ENCODE data around the gene SFTA2.

The SFTA2 gene

DNA sequence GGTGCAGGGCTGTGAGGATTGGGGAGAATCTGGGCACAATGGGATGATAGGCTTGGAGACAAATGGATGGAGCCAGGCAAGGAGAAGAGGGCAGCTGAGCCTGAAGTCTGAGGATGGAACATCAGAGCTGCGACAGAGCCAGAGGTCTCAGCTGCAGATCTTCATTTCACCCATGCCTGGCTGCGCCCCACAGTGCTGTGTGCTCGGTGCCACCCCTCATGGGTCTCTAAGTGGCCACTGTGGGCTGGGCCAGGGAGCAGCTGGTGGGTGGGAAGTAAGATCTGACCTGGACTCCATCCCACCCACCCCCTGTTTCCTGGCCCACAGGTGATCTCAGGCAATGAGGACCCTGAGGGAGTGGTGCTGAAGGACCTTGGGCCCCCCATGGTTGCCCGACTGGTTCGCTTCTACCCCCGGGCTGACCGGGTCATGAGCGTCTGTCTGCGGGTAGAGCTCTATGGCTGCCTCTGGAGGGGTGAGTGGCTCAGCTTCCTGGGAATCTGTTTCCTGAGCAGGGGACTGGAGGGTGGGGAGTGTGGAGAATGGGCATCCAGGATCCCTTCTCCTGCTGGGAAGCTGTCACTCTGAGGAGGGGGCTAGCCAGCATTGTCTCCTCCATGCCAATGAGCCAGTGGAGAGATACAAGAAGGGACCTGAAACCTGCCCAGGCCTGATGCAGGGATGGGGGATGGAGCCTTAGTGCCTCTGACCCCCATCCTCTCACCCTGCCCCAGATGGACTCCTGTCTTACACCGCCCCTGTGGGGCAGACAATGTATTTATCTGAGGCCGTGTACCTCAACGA, 41.1 kb downstream of the SFTA2 start:
- no peak for DNase-seq (ENCODE audit: low read depth, low spot score)

DNA sequence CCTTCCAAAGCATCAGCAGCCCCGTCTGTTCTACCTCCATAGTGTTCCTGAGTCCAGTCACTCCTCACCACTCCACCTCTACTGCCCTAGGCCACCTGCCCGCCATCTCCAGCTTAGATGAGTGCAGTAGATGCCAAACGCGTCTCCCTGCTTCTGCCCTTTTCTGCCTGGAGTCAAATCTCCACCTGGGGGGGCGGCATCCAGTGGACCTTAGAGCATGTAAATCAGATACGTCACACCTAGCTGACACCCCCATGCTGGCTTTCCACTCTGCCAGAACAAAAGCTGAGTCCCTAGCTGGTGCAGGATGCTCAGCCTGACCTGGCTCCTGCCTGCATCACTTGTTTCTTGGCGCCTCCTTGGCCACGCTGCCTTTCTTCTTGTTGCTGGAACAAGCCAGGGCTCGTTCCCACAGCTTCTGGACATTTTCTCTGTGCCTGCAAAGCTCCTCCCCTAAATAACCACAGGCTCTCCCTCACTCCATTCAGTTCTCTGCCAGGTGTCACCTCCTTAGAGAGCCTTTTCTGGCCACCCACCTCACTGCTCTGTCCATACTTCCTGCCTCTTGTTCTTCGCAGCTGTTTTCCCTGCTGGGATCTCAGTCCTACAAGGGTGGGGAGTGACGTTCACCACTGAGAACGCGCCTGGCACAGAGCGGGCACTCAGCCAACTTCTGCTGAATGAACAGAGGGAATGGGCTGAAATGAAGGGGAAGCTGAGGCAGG, 41.9 kb downstream of the SFTA2 start:
- DNase-seq (ENCODE audit: low read depth, low spot score), result no peak

DNA sequence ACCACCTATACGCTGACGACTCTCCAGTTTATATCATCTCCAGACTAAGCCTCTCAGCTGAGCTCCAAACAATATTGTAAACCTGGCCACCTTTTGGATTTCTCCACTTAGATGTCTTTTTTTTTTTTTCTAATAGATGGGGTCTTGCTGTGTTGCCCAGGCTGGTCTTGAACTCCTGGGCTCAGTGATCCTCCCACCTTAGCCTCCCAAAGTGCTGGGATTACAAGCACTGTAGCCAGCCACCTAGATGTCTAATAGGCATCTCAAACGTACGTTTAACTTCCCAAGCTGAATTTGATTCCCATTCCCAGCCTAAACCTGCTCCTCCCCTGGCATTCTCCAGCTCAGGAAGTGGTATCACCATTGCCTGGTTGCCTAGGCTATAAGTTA, 42.5 kb downstream of the SFTA2 start:
- no peak for DNase-seq (ENCODE audit: low read depth, low spot score)

DNA sequence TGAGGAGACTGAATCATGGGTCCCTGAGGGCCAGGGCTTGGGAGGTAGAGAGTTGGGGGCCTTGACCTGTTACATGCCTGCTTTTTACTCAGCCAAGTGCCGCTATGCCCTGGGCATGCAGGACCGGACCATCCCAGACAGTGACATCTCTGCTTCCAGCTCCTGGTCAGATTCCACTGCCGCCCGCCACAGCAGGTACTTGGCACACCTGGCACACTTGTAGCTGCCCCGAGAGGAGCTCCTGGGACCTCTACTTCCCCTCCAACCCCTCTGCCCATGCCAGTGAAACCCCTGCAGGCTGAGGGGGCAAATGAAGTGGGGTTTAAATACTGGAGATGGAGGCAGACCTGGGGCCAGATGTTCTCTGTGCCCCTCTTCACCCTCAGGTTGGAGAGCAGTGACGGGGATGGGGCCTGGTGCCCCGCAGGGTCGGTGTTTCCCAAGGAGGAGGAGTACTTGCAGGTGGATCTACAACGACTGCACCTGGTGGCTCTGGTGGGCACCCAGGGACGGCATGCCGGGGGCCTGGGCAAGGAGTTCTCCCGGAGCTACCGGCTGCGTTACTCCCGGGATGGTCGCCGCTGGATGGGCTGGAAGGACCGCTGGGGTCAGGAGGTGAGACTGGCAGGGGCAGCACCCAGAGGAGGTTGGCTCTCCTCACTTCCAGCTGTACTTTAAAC, 43.0 kb downstream of the SFTA2 start:
- DNase-seq (ENCODE audit: low read depth, low spot score), result no peak

DNA sequence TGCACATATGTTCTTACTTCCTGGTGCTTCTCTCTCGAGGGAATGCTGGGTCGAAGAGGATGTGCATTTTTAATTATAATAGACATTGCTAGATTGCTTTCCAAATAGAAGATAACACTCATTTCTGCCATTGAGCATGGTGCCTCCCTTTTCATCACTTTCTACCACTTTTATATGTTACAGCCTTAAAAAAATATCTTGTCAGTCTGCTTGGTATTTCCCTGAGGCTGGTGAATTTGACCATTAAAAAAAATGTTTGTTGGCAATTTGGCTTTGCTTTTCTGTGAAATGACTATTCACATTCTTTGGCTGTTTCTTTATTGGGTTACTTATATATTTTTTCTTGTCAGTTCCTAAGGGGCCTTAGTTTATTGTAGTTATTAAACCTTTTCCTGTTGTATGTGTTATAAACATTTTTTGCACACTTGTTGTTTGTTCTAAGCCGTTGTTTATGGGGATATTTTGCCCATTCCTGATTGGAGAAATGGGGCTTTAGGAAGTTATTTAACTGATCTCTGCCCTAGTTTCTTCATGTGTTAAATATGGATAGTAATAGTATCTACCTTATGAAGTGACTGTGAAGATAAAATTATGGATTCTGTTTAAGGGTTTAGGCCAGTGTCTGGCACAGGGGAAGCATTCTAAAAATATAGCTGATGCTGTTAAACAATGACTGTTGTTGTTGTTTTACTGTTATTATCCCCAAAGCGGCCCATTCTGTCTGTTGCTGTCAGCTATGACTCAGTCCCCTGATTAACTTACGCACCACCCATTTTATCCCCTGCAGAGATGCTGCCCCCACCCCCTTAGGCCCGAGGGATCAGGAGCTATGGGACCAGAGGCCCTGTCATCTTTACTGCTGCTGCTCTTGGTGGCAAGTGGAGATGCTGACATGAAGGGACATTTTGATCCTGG, 43.8 kb downstream of the SFTA2 start:
- DNase-seq (ENCODE audit: low read depth, low spot score), result no peak

DNA sequence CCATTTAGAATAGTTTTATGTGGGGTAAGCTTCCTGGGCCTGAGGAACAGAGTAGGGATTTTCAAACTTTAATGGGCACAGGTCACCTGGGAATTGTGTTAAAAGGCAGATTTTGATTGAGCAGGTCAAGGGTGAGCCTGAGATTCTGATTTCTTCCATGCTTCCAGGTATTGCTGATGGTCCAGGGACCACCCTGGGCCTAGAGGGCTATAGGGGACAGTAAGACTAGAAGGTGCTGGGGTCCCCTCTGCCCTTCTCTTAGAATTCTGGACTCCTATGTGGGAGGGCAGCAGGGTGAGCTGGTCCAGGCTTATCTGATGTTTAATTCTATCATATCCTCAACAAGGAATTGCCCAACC, 45.1 kb downstream of the SFTA2 start:
- no peak for DNase-seq (ENCODE audit: low read depth, low spot score)

DNA sequence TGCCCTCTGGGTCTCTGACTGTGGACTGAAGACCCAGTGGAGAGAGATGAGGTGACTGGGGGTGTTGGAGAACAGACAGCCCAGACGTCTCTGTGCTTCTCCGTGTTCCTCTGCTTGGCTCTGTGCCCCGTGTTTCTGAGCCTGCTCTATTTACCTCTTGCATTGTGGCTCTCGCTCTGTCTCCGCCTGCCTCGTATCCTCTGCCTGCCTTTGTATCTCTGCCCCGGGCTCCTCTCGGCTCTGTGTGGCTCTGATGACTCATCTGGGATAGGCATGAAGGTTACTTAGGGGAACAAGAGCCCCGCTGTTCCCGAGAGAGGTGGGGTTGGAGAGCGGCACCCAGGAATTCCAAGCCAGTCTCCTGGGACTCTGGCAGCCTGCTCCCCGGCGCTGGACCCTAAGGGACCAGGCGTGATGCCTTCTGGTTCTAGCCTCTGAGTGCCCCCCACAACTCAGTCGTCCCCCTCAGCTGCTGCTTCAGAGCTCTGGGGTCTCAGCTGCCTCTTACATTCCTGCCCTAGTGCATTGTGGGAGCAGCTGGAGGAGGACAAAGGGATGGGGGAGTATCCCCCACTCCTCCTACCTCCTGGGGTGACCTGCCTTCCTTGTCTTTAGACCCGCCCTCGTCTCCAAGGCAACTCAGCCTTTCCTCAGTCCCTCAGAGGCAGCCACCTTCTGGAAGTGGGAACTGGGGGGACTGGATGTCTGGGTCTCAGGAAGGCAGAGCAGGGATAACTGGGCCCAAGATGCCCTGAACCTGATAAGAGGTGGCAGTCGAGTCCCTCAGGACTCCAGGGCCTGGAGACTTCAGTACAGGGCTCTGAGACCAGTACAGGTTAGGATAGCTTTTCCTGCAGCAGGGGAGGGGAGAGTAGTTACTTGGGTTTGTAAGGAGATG, 45.7 kb downstream of the SFTA2 start:
- DNase-seq (ENCODE audit: low read depth, low spot score), result peak; percentile 47

DNA sequence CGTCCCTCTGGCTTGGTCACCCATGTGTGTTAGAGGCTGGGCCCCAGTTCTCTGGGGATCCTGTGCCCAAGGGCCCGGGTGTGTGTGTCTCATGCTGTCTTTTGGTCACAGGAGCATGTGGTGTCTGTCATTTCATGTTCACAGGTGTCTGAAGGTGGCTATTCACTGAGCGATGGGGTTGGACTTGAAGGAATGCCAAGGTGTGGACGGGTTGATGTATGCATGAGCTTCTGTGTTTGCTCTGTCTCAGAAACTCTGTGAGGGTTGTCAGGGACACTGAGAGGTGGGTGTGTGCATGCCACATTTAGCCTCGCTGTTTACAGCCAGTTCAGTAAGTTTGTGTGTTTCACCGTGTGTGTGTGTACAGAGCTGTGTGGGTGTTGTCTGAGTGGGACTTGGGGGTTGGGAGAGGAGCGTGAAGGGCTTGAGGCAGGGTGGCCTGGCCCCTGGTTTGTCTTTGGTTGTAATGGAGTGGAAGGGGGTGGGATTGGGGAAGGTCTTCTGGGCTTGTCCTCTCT, 46.4 kb downstream of the SFTA2 start:
- DNase-seq (ENCODE audit: low read depth, low spot score), result no peak

DNA sequence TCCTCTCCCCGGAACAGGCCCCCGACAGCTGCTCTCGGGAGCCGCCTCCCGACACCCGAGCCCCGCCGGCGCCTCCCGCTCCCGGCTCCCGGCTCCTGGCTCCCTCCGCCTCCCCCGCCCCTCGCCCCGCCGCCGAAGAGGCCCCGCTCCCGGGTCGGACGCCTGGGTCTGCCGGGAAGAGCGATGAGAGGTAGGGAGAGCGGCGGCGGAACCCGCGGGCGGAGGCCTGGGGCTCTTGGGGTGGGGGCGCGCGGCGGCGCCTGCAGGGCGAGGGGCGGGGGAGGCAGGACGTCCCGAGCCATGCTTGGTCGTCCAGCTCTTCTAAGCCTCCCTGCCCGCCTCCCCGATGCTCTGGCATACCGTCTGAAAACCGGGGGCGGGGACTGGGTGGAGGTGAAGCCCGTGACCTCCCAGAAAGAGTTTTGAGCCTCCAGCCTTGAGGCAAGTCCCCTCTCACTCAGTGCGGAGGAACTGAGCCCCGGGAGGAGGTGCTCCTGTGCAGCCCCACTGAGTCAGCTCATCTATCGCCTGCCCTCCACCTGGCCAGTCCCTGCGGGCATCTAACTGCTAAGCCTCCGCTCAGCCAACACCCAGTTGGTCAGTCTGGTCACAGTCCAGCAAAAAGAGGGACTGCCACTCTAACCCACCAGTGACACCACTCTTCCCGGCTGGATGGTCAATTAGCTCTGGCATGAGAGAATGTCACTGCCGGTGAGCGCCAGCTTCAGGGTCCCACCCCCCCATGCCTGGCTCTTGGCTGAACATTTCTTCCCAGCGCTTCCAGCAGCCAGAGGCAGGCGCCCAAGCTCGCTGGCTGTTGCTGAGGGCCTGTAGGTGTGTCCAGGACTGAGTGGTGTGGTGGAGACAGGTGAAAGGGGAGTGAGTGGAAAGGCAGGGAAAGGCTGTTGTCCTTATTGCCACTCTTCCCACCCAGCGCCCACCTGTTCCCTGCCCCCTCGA, 47.2 kb downstream of the SFTA2 start:
- DNase-seq (ENCODE audit: low read depth, low spot score), result no peak

DNA sequence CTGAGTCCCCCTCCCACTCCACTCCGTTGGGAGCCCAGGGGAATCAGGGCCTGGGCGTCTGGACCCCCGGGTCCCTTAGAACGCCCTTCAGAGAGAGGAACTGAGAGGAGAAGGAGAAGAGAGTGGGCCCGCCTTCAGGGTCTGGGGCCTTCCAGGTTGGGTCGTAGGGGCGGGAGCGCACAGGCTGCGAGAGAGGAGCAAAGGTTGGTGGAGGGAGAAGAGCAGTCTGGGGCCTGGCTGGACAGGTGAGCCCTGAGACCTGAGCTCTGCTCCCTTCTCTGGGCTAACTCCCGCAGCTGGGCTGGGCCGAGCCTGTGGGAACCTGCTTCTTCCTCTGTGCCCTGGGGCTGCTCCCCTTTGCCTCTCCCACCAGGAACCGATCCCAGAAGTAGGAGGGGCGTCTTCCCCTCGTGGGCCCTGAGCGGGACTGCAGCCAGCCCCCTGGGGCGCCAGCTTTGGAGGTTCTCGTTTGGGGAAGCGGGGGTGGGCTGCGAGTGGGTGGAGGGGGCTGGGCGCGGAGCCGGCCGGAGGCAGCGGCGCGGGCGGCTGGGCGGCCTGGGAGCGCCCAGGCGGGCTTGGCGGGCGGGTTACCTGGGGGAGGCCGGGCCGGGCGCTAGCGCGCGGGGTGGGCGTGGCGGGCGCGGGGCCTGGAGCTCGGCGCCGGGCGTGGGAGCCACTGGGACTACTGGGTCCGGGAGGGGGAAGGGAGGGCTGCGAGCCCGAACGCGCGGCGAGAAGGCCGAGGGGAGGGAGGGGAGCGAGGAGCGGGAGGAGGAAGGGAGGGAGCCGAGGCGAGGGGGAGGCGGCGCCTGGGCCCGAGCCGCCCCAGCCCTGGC, 48.1 kb downstream of the SFTA2 start, which contains the start of gene DDR1:
TSS of gene DDR1 (plus strand) at position 835 of the 836 bp plus-strand sequence. CDS start 4,211 bp downstream, outside the sequence.
- no peak for DNase-seq (ENCODE audit: low read depth, low spot score)

DNA sequence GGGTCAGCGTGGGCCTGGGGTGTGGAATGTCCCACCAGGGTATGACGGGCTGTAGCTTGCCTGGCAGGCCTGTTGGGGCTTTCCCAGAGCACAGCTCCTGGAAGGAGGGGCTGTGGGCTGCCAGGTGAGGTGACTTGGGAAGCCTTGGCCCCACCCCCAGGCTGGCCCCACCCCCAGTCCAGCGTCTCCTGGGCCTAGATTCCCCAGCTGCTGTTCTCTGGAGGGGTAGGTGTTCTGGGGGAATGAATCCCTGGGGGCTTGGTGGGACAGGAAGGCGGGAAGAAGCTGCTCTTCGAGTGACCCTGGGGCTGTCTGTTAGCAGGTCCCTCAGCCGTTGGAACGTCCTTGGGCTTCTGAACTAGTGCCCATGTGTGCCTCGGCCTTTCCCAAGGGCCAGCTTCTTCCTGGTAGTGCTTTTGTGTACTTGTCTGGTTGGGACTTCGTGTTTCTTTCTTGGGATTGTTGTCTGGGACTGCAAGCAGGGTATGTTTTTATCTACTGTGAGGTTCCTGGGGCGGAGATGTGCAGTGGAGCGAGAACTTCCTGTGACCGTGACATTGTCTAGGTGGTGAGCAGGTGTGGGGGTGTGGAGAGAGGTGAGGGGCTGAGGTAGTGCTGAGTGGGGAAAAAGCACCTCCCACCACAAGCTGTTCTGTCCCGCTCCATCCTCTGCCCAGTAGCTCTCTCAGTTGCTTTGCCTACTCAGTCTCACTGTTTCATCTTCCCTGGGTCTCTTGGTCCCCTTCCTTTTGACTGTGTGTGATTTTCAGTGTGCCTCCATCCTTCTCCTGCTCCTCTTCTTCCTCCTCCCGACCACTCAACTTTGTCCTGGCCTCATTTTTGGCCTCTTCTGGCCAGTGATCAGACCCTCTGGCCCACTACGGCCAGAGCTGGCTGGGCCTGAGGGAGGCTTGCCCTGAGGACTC, 48.9 kb downstream of the SFTA2 start:
- no peak for DNase-seq (ENCODE audit: low read depth, low spot score)

DNA sequence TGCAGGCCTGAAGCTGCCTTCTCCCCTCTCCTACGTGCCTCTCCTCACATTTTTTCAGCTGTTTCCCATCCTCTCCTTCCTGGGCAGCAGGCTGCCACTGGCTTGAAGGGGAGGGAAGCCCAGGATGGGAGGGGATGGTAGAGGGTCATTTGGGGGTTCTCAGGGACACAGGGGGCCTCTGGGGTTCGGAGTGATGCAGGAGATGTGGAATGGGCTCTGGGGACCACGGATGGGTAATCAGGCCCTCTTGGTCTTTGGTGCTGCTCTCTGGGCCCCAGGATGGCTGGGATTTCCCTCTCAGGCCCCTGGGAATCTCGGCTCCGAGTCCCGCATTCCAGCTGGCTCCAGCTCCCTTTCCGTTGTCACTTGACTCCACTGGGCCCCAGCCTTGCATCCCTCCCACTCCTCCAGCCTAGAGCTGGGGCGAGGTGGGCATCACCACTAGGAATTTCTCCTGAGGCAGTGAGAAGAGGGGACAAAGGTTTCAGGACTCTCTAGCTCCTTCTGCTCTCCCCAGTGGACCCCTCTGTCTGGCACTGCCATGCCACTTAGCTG, 49.7 kb downstream of the SFTA2 start:
- no peak for DNase-seq (ENCODE audit: low read depth, low spot score)

DNA sequence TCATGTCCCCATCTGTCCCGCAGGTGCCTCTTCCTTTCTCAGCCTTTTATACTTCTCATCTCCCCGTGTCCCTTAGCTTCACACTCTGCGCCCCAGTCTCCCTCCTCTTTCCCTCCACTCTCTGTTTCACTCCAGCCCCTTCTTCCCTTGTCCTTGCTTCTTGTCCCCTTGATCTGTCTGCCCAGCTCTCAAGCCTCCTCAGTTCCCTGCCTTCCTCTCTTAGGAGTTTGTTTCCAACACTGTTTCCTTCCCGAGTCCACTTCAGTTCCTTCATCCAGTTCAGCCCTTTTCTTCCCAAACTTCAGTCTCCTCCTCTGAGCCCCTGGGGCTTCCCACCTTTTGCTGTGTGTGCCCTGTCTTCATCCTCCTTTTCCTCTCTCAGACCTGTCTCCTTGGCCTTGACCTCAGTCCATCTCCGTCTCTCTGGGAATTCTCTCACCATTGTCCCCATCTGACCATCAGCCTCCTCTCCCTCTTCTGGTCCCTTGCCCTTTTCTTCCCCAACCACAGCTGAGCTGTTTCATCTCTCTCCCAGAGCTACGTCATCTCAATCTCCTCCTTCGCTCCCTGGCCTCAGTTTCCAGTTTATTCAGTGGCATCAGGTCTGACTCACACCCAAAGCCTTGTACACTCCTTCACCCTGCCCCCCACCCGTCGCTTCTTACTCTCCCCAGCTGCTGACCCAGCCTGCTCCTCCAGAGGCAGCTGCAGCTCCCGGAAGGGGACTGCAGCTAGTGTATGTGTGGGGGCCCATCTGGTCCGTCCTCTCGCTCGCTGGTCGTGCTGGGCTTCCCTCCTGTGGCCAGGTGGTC, 50.4 kb downstream of the SFTA2 start:
- peak; percentile 32 for DNase-seq (ENCODE audit: low read depth, low spot score)
